SU-DHL-6 (cell line): Measurements from ENCODE around the gene TAF11.

Source experiments
- CTCF ChIP-seq: fragments of 200-600 bp; sonication (generic); IDR thresholded peaks from one replicate; pipeline ENCODE4 v1.5.1; 2017; ENCODE audit warnings: antibody characterized with exemption, mild to moderate bottlenecking, low read length, moderate library complexity; ENCODE audit not compliant: insufficient read depth, poor library complexity, severe bottlenecking
- EZH2phosphoT487 ChIP-seq: fragments of 200-600 bp; sonication (generic), shearing (Covaris generic); conservative IDR thresholded peaks from 2 replicates; pipeline ENCODE4 v1.6.1; 2018; ENCODE audit warnings: mild to moderate bottlenecking, antibody characterized with exemption, low read length, moderate library complexity, mixed read lengths

GRCh38 chr6:34890533-34890925 is 2.7 kb upstream of the TAF11 start:
- TF ChIP-seq CTCF (no peak), EZH2phosphoT487 (no peak)
